ENCODE data around the gene NYNRIN.

- no peak for TF ChIP-seq CTCF (IDR thresholded peaks at IDR 0.05)
- no peak for TF ChIP-seq EZH2phosphoT487 (IDR thresholded peaks at IDR 0.05)
- no peak for TF ChIP-seq EZH2 (IDR thresholded peaks at IDR 0.05)
Observed at GRCh38 chr14:24409956-24410355, 11.2 kb downstream of the NYNRIN start.
